ENCODE measurements around the gene ERF. TPM values are rescaled to one million over a fixed set of nuclear protein-coding genes. Genes with fewer than 3 reads are reported as not detected.

ERF gene
- total and polyA plus RNA-seq, 4 donors: 8.7 to 21.0 (median 13.8) TPM

DNA sequence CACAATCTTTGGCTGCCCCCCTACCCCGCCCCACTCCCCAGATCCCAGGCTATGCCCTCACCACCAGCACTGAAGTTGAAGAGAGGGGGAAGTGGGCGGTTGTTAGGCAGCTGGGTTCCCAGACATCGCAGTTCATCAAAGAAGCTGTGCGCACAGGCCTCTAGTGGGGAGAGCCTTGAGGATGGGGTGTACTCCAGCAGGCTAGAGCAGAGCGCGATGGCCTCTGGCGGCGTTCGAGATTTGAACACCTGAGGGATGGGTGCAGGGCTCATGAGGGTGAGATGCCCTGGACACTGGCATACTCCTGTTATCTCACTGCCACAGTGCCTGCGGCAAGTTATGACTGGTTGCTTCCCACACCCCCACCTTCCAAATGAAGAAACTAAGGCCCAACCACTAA, 22.5 kb downstream of the ERF start:
- 96% methylated on average over 10 of the region's 10 CpGs for WGBS
- H3K27ac ChIP-seq (ENCODE audit: low read depth in 1 of 2, low read length in 2 of 2): no peak overlapping the region
- TF ChIP-seq FOXA1 (IDR thresholded peaks at IDR 0.05) (no peak), RXRA (IDR thresholded peaks at IDR 0.05) (no peak), ZBTB33 (IDR thresholded peaks at IDR 0.05) (no peak), GABPA (IDR thresholded peaks at IDR 0.05 in 1 of 2, conservative IDR thresholded peaks at IDR 0.05 in 1 of 2) (no peak), YY1 (IDR thresholded peaks at IDR 0.05) (no peak), SP1 (IDR thresholded peaks at IDR 0.05) (no peak), EGR1 (IDR thresholded peaks at IDR 0.05; ENCODE audit: low read depth in 2 of 2) (no peak), TAF1 (conservative IDR thresholded peaks at IDR 0.05) (no peak), JUND (IDR thresholded peaks at IDR 0.05) (no peak), FOXA2 (IDR thresholded peaks at IDR 0.05) (no peak), MAX (IDR thresholded peaks at IDR 0.05) (no peak), CTCF (IDR thresholded peaks at IDR 0.05; ENCODE audit: low read depth, low read length, missing input control) (no peak), RAD21 (IDR thresholded peaks at IDR 0.05) (no peak)
- TF ChIP-seq, protein P1, sequence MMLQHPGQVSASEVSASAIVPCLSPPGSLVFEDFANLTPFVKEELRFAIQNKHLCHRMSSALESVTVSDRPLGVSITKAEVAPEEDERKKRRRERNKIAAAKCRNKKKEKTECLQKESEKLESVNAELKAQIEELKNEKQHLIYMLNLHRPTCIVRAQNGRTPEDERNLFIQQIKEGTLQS (IDR thresholded peaks at IDR 0.05): no peak
- TF ChIP-seq, protein P2, sequence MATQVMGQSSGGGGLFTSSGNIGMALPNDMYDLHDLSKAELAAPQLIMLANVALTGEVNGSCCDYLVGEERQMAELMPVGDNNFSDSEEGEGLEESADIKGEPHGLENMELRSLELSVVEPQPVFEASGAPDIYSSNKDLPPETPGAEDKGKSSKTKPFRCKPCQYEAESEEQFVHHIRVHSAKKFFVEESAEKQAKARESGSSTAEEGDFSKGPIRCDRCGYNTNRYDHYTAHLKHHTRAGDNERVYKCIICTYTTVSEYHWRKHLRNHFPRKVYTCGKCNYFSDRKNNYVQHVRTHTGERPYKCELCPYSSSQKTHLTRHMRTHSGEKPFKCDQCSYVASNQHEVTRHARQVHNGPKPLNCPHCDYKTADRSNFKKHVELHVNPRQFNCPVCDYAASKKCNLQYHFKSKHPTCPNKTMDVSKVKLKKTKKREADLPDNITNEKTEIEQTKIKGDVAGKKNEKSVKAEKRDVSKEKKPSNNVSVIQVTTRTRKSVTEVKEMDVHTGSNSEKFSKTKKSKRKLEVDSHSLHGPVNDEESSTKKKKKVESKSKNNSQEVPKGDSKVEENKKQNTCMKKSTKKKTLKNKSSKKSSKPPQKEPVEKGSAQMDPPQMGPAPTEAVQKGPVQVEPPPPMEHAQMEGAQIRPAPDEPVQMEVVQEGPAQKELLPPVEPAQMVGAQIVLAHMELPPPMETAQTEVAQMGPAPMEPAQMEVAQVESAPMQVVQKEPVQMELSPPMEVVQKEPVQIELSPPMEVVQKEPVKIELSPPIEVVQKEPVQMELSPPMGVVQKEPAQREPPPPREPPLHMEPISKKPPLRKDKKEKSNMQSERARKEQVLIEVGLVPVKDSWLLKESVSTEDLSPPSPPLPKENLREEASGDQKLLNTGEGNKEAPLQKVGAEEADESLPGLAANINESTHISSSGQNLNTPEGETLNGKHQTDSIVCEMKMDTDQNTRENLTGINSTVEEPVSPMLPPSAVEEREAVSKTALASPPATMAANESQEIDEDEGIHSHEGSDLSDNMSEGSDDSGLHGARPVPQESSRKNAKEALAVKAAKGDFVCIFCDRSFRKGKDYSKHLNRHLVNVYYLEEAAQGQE (IDR thresholded peaks at IDR 0.05): no peak
- H3K9me3 ChIP-seq (ENCODE audit: control insufficient read depth in 4 of 4, low read length in 3 of 4): no peaks in the 10 kb centered on the region
- no peak overlapping the region for H3K4me3 ChIP-seq (ENCODE audit: low read depth in 1 of 3, low read length in 3 of 3)
- no peaks in the 10 kb centered on the region for H3K27me3 ChIP-seq (ENCODE audit: control insufficient read depth in 4 of 4, insufficient read depth in 4 of 4, low read length in 3 of 4)
- no peaks in the 10 kb centered on the region for H3K4me1 ChIP-seq (ENCODE audit: control insufficient read depth in 4 of 4, insufficient read depth in 4 of 4, low read length in 3 of 4)
- no peak overlapping the region for H3K9ac ChIP-seq (ENCODE audit: low read depth in 1 of 2, low read length in 2 of 2)
- H3K36me3 ChIP-seq (ENCODE audit: control insufficient read depth in 4 of 4, insufficient read depth in 3 of 4, low read depth in 1 of 4, low read length in 3 of 4): peaks cover 18 to 68% (median 41%) of the 10 kb centered on the region in 4 donors
- DNase-seq (ENCODE audit: low spot score): no peak

- WGBS: 96% methylated on average over 4 of the region's 4 CpGs
- Histone ChIP-seq H3K4me3 (ENCODE audit: low read depth in 1 of 3, low read length in 3 of 3) (no peak overlapping the region), H3K27ac (ENCODE audit: low read depth in 1 of 2, low read length in 2 of 2) (no peak overlapping the region), H3K9ac (ENCODE audit: low read depth in 1 of 2, low read length in 2 of 2) (no peak overlapping the region), H3K4me1 (ENCODE audit: control insufficient read depth in 4 of 4, insufficient read depth in 4 of 4, low read length in 3 of 4) (no peaks in the 10 kb centered on the region), H3K9me3 (ENCODE audit: control insufficient read depth in 4 of 4, low read length in 3 of 4) (no peaks in the 10 kb centered on the region), H3K36me3 (ENCODE audit: control insufficient read depth in 4 of 4, insufficient read depth in 3 of 4, low read depth in 1 of 4, low read length in 3 of 4) (peaks cover 13 to 72% (median 46%) of the 10 kb centered on the region in 4 donors), H3K27me3 (ENCODE audit: control insufficient read depth in 4 of 4, insufficient read depth in 4 of 4, low read length in 3 of 4) (no peaks in the 10 kb centered on the region)
- no peak for TF ChIP-seq MAX (IDR thresholded peaks at IDR 0.05)
- TF ChIP-seq FOXA2 (IDR thresholded peaks at IDR 0.05): no peak
- TF ChIP-seq HNF4G (IDR thresholded peaks at IDR 0.05): no peak
- TF ChIP-seq JUND (IDR thresholded peaks at IDR 0.05): no peak
- TF ChIP-seq NR2F2 (IDR thresholded peaks at IDR 0.05): no peak
- TF ChIP-seq, protein P1 (IDR thresholded peaks at IDR 0.05): no peak
- no peak for DNase-seq (ENCODE audit: low spot score)
These were observed 24.4 kb downstream of the ERF start for GRCh38 chr19:42230571-42230970.

Data from liver (tissue), 9 donors.